GM21526 (cell line): ENCODE results near the gene FSTL4.

Source experiments
- ATAC-seq: cut with Tn5 transposase; IDR thresholded peaks from one replicate; pipeline ENCODE4 v1.9.1; 2021; ENCODE audit warnings: moderate library complexity; ENCODE audit not compliant: unreplicated experiment, low FRiP score

The FSTL4 gene

DNA sequence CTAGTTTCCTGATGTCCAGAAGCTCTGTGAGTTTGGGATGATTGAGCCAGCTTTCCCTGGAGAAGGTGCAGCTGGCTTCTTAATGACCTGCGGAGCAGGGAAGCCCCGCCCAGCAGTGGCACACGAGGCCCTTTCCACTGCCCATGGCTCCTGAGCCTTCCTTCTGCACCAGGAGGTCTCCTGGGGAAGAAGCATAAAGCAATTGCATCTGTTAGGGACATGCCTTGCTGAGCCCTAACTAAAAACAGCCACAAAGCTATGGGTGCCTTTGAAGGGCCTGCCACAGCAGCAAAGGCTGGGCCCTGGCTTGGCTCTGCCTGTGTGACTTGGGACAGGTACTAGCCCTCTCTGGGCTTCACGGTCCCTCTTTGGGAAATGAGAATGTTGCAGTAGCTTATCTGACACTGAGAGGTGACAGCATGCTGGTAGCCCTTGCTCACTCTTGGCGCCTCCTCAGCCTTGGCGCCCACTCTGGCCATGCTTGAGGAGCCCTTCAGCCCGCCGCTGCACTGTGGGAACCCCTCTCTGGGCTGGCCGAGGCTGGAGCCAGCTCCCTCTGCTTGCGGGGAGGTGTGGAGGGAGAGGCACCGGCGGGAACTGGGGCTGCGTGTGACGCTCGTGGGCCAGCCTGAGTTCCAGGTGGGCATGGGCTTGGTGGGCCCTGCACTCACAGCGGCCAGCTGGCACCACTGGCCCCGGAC lies 218.4 kb downstream of the FSTL4 start:
- no peak for ATAC-seq

DNA sequence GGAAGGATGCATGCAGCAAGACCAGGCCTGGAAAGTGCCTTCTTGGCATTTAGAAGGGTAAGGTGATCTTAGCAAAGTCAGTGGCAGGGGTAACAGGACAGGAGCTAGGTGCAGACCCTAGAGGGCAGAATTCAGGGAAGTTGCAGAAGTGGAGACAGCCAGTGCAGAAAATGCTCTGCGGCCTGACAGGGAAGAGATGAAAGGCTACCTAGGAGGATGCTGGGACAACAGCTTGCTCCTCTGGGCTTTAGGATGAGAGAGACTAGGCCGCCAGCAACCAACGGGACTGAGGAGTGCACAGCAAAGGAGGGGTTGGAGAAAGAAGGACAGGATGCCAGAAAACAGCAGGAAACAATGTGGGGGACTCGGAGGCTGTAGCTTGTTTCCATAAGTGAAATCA lies 219.9 kb downstream of the FSTL4 start:
- no peak for ATAC-seq

DNA sequence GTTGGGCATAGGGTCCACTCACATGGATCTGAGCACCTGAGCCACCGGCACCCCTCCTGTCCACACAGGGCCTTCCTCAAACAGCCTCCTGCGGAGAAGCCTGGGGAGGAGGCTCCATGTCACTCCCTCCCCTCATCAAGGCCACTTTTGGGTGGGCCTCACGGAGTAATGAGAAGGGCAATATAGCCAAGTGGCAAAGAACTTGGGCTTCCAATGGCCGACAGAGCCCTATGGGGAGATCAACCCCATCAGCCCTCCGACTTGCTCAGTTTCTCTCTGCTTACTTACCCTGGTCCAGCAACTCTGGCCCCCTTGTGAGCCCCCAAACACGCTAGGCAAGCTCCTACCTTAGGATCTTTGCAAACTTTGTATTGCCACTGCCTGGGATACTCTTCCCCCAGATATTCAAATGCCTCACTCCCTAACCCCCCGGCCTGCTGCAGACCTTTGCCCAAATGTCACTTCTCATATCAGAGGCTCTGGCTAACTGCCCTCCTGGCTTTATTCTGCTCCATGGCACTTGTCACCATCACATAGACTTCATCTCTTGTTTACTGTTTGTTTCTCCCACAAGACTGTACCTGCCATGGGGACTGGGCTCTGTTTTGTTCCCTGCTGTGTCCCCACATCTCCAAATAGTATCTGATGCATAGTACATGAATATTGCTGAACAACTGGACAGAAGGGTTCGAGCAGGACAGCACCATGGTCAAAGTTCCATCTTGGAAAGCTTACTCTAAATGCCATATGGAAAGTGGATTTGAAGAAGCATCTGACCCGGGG lies 220.8 kb downstream of the FSTL4 start:
- ATAC-seq, result no peak

DNA sequence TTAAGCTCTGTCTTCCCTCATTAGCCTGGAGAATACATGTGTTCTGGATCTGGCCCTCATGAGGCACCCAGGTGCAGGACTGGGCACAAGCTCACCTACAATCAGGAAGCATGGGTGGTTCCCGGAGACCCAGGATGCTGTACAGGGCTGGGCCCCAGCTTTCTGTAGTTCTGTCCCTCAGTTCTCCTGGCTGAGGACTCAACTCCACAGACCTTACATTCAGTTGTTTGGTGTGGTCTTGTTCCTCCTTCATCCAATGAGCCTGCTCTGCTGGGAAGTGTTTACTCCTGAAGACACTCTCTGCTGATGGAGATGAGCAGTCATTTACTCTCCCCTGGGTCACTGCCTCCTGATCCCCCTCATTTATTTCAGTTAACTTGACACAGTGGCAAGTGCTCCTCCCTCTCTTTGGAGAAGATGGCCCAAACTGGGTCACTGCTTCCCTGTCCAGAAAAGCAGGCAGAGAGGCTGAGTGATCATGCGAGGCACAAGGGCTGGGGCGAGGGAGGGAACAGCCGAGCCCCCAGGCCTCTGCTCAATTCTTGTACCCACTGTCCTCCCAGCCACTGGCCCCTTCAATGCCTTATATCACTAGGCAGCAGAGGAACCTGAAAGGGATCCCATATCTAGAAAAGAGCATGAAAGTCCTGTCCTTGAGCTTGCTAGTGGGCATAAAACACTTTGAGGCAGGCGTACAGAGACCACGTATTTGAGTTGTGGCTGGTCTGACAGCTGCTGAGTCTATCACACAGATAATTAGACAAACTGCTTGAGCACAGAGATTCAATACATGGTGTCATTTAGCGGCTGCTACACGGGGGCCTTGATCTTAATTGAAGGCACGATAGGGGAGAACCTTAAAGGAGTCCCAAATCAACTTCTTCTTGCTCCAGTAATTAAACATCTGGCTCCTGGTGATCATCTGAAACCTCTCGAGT lies 221.7 kb downstream of the FSTL4 start:
- no peak for ATAC-seq

DNA sequence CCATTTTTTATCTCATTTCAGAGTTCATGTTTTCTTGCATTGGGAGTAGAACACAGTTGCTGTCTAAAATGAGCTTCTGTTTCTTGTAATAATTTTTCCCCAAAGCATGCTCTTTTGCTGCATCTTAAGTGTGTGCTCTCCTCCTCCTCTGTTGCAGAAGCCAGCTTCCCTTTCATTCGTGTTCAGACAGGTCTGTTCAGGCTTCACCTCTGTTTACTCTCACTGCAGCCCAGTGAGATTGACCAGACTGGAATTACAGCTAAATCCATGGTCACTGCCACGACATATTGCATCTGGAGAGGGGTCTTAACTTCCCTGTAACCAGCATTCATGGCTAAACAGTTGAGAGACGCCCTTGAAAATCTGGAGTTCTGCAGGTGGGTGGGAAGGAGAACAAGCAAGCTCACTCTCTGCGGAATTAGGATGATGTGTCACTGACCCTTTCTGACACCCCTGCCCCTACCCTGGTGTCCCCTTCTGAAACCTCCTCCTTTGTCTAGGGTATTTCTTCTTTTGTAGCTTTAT lies 223.2 kb downstream of the FSTL4 start:
- no peak for ATAC-seq

DNA sequence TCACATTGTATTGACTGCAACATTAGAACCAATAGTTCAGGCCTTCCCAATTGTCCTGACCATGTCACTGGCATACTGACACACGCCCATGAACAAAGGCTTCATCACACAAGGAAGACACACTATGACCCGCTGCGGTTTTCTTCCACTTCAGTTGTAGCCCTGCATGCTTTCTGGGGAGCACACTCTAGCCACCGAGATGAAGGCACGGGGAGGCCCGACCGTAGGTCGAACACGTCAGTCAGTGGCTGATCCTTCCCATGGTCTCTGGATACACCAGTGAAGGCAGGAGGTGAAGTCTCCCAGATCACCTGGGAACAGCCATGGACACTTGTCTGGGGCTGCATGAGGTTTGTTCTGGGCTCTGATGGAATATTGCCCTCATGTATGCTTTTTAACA lies 224.7 kb downstream of the FSTL4 start:
- ATAC-seq, result no peak

DNA sequence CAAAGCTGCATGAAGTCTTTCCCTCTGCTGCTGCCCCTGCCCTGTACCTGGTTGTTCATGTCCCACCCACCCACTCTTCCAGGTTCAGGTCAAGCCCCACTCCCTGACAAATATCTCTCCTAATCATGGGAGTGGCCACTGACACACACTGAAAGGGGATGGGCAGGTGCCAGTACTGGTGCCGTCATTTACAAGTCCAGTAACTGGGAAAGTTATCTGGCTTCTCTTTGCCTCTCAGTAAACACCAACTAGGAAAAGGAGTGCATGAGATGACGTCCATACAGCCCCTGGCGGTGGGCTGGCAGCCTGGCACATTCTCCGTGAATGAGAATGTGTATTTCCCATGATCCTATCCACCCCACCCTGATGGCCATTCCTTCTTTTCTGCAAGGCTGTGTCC lies 225.2 kb downstream of the FSTL4 start:
- no peak for ATAC-seq

DNA sequence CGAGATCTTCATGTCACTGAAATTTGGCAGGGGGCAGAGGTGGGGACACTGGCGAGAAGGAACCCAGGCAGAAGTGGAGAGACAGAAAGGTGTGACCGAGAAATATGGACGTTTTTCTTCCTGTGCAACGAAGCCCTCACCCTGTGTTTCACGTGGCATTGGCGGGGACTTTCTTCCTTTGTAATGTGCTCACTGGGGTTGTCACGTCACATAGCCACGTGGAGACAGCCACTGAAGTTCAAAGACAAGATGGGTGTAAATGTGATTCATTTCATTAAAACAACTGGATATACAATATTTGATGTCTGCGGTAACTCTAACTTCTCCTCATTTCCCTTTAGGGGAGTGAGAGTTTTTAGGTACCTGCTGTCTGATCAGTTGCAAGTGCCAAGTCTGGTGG lies 225.7 kb downstream of the FSTL4 start:
- no peak for ATAC-seq

DNA sequence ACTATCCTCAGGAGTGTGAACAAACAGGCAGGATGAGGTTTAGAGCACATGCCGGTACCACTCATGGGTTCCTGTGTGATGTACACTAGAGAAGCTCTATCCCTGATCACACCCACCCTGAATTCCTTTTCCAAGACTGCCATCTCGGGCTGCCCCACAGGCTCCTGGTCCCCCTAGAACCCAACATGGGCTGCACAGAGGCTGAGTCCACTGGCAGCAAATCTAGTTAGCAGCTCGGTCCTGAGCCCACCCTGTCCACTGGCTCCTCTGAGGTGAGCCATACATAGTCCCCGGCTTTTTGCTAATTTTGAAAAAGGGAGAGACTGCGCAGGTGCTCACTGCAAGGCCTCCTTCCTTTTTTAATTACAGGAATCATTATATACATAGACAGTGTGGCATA lies 227.0 kb downstream of the FSTL4 start:
- no peak for ATAC-seq

DNA sequence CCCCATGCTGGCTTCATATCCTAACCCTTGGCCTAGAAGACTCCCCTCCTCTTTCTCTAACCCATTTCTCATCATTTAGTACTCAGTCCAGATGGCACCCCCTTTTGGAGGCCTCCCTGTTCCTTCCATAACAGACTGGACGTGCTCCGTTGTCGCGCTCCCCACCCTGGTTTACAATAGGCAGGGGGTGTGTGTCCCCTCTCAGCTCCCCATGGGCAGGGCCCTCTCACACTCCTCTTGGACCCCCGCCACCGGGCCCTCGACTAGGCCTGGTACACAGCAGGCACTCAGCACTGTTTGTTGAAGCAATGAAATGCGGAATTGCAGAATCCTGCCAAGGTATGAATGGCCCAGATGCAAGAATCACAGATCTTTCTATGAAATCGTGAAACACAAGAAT lies 227.4 kb downstream of the FSTL4 start:
- ATAC-seq, result no peak

DNA sequence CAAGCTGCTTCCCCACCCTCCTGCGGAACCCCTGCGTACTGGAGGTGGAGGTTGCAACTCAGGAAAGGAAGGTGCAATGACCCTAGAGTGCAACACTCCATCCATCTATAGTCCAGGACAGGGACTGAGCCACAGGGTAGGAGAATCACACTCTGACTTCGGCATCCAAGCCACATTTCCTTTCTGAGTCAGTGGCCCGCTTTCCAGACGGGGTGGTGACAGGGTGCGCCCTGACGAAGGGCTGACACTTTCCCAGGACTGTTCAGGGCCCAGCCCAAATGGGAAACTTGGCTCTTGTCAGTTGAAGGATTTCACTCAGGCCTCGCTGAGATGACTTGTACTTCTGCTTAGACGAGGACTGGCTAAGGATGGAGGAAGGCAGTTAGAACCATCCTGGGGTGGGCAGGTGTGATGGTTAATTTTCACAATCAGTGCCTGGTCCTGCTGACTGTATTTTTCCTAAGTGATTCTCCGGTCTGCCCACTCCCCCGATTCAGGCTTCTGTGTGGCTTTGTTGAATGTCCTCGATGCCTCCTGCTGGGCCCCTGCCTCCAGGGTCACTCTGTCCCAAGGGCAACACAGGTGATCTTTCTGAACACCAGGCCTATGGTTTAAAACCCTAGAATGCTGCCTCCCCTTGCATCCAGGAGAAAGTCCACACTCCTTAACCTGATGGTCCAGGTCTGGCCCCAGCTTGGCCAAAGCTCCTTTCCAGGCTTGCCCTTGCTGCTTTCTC lies 228.1 kb downstream of the FSTL4 start:
- ATAC-seq, result no peak

DNA sequence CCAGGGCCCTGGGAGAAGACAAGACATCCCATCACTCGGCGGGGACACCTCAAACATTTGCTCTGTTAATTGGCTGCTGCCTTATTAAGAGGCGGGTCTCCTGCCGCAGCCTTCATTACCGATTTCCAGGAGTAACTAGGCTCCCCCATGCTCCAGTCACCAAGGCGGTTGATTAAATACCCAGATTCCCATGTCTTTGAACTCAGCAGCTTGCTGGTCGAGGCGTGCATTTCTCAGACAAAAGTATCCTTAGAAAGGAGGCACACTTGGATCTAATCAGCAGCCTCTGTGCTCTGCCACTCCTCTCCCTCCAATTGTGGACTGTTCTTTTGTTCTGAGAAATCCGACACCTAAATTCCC lies 228.8 kb downstream of the FSTL4 start:
- ATAC-seq, result no peak

DNA sequence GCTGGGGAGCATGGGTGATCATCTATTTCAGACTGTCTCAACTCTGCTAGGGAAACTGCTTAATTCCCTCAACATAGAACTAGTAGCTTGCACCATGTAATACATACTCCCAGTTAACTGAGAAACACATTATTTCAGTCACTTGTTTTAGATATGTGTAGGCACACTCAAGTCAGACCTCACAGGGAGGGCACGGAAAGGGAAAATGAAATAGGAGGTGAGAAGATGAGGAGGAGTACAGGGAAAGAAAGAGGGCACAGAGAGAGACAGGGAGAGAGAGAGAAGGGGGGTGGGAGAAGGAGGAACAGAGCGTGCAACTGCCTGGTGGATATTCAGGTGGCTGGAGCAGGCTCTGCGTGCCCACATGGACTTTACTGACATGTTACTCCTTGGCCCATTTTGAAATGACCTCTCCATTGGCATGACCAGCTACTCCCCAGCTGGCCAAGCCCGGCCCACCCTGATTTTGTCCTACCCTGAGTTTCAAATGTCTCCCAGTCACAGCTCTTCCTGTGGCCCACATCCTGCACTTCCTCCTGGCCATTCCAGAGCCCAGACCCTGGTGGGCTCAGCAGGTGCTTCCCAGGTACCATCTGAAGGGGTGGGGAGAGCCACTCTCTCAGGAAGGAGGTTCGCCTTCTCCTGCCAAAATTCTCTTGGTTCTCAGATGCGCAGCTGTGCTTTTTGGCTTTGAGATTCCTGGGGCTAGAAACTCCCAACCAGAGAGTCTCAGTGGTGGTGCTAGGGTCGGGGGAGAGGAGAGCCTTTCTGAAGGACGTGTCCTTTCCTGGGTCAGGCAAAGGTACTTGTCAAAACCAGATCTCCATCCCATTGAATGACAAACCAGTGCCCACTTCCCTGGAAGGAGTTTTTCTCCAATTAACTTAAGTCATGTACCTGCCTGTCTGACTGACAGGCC lies 229.4 kb downstream of the FSTL4 start:
- ATAC-seq, result no peak

DNA sequence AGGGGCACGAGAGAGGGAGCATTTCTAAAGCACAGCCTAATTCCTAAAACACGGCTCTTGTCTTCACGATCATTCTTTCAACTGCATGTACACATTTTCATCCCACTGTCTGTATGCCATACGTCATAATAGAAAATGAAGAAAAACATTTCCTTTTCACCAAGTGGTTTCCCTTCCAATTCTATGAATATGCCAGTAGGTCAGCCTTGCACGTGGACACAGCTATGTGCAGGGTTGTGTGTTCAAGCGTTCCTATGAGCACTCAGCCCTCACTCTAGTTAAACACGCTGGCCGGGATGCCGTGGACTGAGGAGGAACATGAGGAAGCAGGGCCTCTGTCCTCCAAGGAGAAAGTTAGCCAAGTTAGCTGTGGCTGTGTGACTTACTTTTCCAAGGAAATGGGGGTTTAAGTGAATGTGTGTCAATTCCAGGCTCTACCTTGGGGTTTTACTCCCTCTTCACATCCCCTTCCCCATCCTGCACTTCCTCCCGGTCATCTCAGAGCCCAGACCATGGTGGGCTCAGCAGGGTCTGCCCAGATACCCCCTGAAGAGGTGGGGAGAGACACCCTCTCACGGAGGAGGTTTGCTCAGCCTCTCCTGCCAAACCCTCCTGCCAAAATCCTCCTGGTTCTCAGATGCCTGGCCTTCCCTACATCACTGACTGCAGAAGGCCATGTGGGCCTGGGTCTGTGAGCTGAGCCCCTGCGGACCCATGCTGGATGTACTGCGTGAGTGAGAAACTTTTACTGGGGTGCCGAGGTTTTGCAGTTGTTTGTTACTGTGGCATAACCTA lies 230.6 kb downstream of the FSTL4 start:
- ATAC-seq, result no peak

DNA sequence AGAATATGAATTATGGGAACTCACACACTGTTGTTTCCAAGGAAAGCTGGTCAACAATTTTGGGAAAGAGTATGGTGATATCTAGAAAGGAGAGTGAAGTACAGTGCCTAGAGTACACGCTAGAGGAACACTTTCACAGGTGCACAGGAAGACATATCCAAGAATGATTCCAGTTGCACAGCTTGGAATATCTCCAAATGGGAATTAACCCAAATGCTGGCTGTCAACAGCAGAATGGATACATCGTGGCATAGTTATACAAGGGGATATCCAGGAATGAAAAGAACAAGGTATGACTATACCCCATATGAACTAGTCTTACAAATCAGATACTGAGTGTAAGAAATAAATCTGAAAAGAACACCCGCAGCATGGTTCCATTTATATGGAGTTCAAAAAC lies 231.3 kb downstream of the FSTL4 start:
- ATAC-seq, result no peak

DNA sequence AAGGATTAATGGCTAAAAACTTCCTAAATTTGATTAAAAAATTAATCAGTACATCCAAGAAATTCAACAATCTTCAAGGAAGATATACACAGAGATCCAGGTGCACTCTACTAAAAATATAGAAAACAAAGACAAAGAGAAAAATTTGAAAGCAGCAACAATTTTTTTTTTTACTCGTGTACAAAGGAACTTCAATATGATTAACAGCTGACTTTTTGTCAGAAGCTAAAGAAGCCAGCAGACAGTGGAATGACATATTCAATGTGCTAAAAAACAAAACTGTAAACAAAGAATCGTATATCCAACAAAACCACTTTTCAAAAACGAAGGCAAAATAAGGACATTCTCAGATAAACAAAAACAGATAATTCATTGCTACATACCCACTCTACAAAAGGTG lies 234.6 kb downstream of the FSTL4 start:
- no peak for ATAC-seq

DNA sequence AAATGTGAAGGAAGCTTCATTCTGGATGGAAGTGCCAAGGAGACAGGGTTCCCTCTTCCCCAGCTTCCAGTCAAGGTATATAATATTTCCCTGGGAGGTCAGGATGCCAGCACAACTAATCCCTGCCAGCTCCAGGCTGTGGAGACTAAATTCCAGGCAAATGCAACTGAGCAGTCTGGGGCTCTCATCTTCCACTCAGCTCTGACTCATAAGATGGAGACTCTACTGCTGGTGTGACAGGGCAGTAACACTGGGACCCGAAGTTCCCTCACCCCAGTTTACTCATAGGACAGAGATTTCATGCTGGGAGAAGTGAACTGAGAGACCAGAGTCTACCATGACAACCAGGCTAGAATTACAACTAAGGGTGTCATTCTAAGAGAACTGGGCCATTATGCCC lies 235.4 kb downstream of the FSTL4 start:
- no peak for ATAC-seq

DNA sequence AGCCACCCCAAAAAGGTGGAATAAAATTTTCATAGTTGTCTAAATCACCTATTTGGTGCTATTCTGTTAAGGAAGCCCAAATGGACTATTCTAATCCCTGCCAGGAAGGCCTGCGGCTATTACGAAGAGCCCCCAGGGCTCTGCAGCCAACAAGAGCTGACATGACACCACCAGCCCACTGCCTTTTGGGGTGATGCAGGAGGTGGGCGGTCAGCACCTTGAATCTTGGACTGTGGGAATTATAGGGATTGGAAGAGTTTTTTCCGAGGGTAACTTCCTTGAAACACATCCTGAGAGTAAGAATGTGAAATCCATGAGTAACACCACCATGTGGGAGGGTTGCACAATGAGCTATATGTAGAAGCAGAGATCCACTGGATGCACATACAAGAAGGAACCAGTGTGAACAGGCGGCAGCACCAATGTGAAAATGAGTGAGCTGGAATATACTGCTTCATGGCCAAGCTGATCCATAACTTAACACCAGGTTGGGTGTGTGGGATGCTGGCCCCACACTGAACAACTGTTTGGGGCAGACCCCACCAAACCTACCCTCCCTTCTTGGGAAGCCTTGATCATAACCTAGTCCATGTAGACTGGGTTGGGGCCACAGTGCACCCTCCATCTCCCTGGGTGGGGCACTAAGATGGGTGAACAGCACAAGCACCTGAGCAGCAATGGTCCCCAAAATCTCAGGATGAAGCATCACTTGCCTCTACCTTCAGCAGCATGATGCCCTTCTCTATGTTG lies 239.0 kb downstream of the FSTL4 start:
- no peak for ATAC-seq
